K562 (cell line): ENCODE measurements around the gene UFC1. TPM values are rescaled to one million over a fixed set of nuclear protein-coding genes. Genes with fewer than 3 reads are reported as not detected.

Source experiments
- ATAC-seq: fragments of 200-7000 bp; cut with Tn5 transposase; 3 replicates; pipeline ENCODE4 v1.9.1; 2020; ENCODE audit warnings: moderate library complexity
- BruUV-seq: library from RNA; stranded (reverse); fragments of 400-500 nt; replicated peaks from 2 replicates; lab custom pipeline; 2021; lab: Mats Ljungman, UMichigan
- CTCF ChIA-PET: fragments of 300-600 bp; formaldehyde crosslinking; extraction: SDS; loops from one replicate; lab custom pipeline; 2021; ENCODE audit warnings: low intra/inter-chr PET ratio; lab: Yijun Ruan, JAX
- POLR2A ChIA-PET: fragments of 300-600, 350-650 bp; sonication (Branson Sonifier 250); formaldehyde crosslinking; extraction: SDS; loops from one replicate; lab custom pipeline; 2021; ENCODE audit warnings: antibody characterized with exemption, inconsistent platforms; lab: Yijun Ruan, JAX
- DNase-seq, 4 experiments: peaks; one replicate each; pipeline versions ENCODE4 v3.0.0 to v3.0.0-alpha.2; 2011 to 2018; ENCODE audit warnings: low spot score in 3 of 4, mixed read lengths in 3 of 4; ENCODE audit errors: extremely low read depth in 1 of 4
- FAIRE-seq: peaks from 2 replicates; lab custom pipeline; 2011; peaks lifted over from hg19 to GRCh38; lab: Jason Lieb, UNC
- H2AFZ ChIP-seq: 2 replicates; pipeline ENCODE4 v1.6.0; 2011; ENCODE audit warnings: low read depth, low read length, control low read depth, inconsistent platforms
- H3K27ac ChIP-seq: fragments of 200-600 bp; 3 replicates; pipeline ENCODE4 v1.8.0; 2011; ENCODE audit warnings: low read depth, mild to moderate bottlenecking, control low read depth, inconsistent platforms, low read length, moderate library complexity, mixed read lengths; ENCODE audit errors: extremely low read depth
- H3K27me3 ChIP-seq, 2 experiments: fragments of 300-600 bp in 1 of 2; 2 replicates in 1 of 2; 3 replicates in 1 of 2; pipeline versions ENCODE4 v1.6.0 to v1.8.0; 2011; ENCODE audit warnings: inconsistent platforms in 2 of 2, low read length in 2 of 2, mild to moderate bottlenecking in 1 of 2, mixed read lengths in 1 of 2, moderate library complexity in 1 of 2; ENCODE audit not compliant: control insufficient read depth in 2 of 2, insufficient read depth in 2 of 2
- H3K36me3 ChIP-seq: fragments of 300-600 bp; 3 replicates; pipeline ENCODE4 v1.8.0; 2011; ENCODE audit warnings: mild to moderate bottlenecking, low read length, inconsistent platforms; ENCODE audit not compliant: control insufficient read depth, insufficient read depth
- H3K4me1 ChIP-seq, 2 experiments: fragments of 200-600 bp in 1 of 2; replicated peaks in 1 of 2; 2 replicates in 1 of 2; 3 replicates in 1 of 2; pipeline versions ENCODE4 v1.5.1 to v1.8.0; 2011; ENCODE audit warnings: inconsistent platforms in 2 of 2, low read length in 2 of 2, mild to moderate bottlenecking in 1 of 2, mixed read lengths in 1 of 2, moderate library complexity in 1 of 2; ENCODE audit not compliant: control insufficient read depth in 2 of 2, insufficient read depth in 2 of 2
- H3K4me2 ChIP-seq: 2 replicates; pipeline ENCODE4 v1.6.1; 2011; ENCODE audit warnings: low read length, control low read depth, inconsistent platforms, mixed read lengths; ENCODE audit not compliant: insufficient read depth
- H3K4me3 ChIP-seq: fragments of 200-600 bp; sonication (generic), shearing (Covaris generic); 2 replicates; pipeline ENCODE4 v1.5.1; 2016; ENCODE audit warnings: control low read depth, inconsistent platforms
- H3K79me2 ChIP-seq: fragments of 200-600 bp; 3 replicates; pipeline ENCODE4 v1.8.0; 2011; ENCODE audit warnings: low read length, inconsistent platforms; ENCODE audit not compliant: control insufficient read depth, insufficient read depth
- H3K9ac ChIP-seq, 2 experiments: 2 replicates each; pipeline versions ENCODE4 v1.6.0 to v1.6.1; 2011; ENCODE audit warnings: low read depth in 2 of 2, low read length in 2 of 2, control low read depth in 1 of 2, inconsistent platforms in 1 of 2, mild to moderate bottlenecking in 1 of 2, mixed read lengths in 1 of 2; ENCODE audit not compliant: insufficient read depth in 1 of 2
- H3K9me1 ChIP-seq: one replicate; pipeline ENCODE4 v1.6.0; 2011; ENCODE audit warnings: inconsistent platforms, mild to moderate bottlenecking, low read length, moderate library complexity; ENCODE audit not compliant: control insufficient read depth, insufficient read depth
- H3K9me3 ChIP-seq: replicated peaks from 2 replicates; pipeline ENCODE4 v1.5.1; 2011; ENCODE audit warnings: low read depth, low read length, inconsistent platforms; ENCODE audit not compliant: control insufficient read depth, insufficient read depth
- H4K20me1 ChIP-seq: replicated peaks from 2 replicates; pipeline ENCODE4 v1.6.1; 2011; ENCODE audit warnings: low read length, inconsistent platforms, mixed read lengths; ENCODE audit not compliant: control insufficient read depth, insufficient read depth
- ARID1B ChIP-seq: fragments of 450-650 bp; IDR thresholded peaks from 2 replicates; pipeline ENCODE4 v1.6.1; 2016; ENCODE audit warnings: antibody characterized with exemption, mild to moderate bottlenecking, inconsistent platforms
- FOXA3 ChIP-seq, 2 experiments: fragments of 450-650 bp in 1 of 2; sonication (generic) in 1 of 2; formaldehyde crosslinking; IDR thresholded peaks in 1 of 2; conservative IDR thresholded peaks in 1 of 2; 2 replicates each; pipeline versions ENCODE4 v1.4.0 to v1.8.0; 2020 to 2022; ENCODE audit warnings: mild to moderate bottlenecking in 2 of 2, missing genetic modification reagents in 1 of 2
- HOXB6 ChIP-seq: fragments of 250-450 bp; sonication (Bioruptor Pico); IDR thresholded peaks from 2 replicates; pipeline ENCODE4 v1.5.1; 2022; ENCODE audit warnings: mild to moderate bottlenecking, borderline replicate concordance
- ILK ChIP-seq: fragments of 450-650 bp; IDR thresholded peaks from 2 replicates; pipeline ENCODE4 v1.6.1; 2016; ENCODE audit warnings: missing genetic modification characterization, low read depth, mild to moderate bottlenecking, missing compliant biosample characterization, moderate library complexity, borderline replicate concordance
- MAFF ChIP-seq: IDR thresholded peaks from 2 replicates; pipeline ENCODE4 v1.6.1; 2012; ENCODE audit warnings: low read length, improper control_type of control experiment
- MTF1 ChIP-seq: fragments of 250-450 bp; sonication (Bioruptor Pico); IDR thresholded peaks from 2 replicates; pipeline ENCODE4 v1.9.0; 2021; ENCODE audit warnings: moderate library complexity, mild to moderate bottlenecking, inconsistent platforms, borderline replicate concordance
- ZC3H4 ChIP-seq: sonication (generic); formaldehyde crosslinking; IDR thresholded peaks from 2 replicates; pipeline ENCODE4 v1.9.0; 2021; ENCODE audit warnings: missing genetic modification reagents, borderline replicate concordance
- ZKSCAN1 ChIP-seq: fragments of 150-350 bp; IDR thresholded peaks from 2 replicates; pipeline ENCODE4 v1.6.1; 2016; ENCODE audit warnings: low read depth, low read length
- ZNF316 ChIP-seq: fragments of 450-650 bp; IDR thresholded peaks from 2 replicates; pipeline ENCODE4 v1.6.1; 2016
- WGBS: fragments of 100-300 bp; shearing (Covaris generic); methylation state at CpG from one replicate; pipeline ENCODE4 v1.1.6; 2016; ENCODE audit warnings: low coverage, mixed read lengths; ENCODE audit not compliant: insufficient coverage; ENCODE audit errors: missing lambda C conversion rate; 5-methylcytosine and 5-hydroxymethylcytosine counted together
- in situ Hi-C: fragments of 300-500 bp; cut with MboI; formaldehyde crosslinking; loops from 4 replicates; pipeline ENCODE4 v1.15.0; 2018; ENCODE audit warnings: inconsistent platforms, mixed read lengths
- intact Hi-C: fragments of 100-400 bp; cut with micrococcal nuclease; formaldehyde crosslinking; loops from 2 replicates; pipeline ENCODE4 v1.14.2; 2022
- polyA plus RNA-seq, 8 experiments: library from polyadenylated mRNA; depleted of rRNA in 4 of 8; stranded (reverse) in 5 of 8; unstranded in 3 of 8; fragments of >200 nt; fragmentation: Nextera tagmentation in 2 of 8; fragmentation: Illumina TruSeq in 1 of 8; extraction: Ambion mirVana in 2 of 8; extraction: Trizol in 1 of 8; gene quantifications; 2 replicates each; pipeline versions ENCODE4 v1.2.1 to v1.2.3, GENCODE V29; 2011 to 2014; ENCODE audit warnings: inconsistent platforms in 1 of 8, missing spikeins in 1 of 8
- total RNA-seq, 7 experiments: library from RNA; depleted of rRNA in 6 of 7; stranded (reverse); fragments of >200 nt in 6 of 7; fragmentation: Illumina TruSeq in 2 of 7; extraction: Trizol in 2 of 7; gene quantifications; 2 replicates each; pipeline versions ENCODE4 v1.2.1 to v1.2.3, GENCODE V29; 2011 to 2021; ENCODE audit warnings: low replicate concordance in 1 of 7
- TF ChIP-seq, protein P1 (sequence below), 2 experiments: fragments of 450-650 bp; conservative IDR thresholded peaks; 2 replicates each; pipeline ENCODE4 v1.6.1; 2017; ENCODE audit warnings: mild to moderate bottlenecking in 2 of 2, moderate library complexity in 2 of 2
- TF ChIP-seq, protein P2 (sequence below): fragments of 450-650 bp; IDR thresholded peaks from 2 replicates; pipeline ENCODE4 v1.7.0; 2016; ENCODE audit warnings: borderline replicate concordance

The UFC1 gene
- total and polyA plus RNA-seq, 9 of the 15 experiments (the other 6 are each of a cell fraction or from before 2014, with no cell fraction given) = 92.8 to 220 (median 161) TPM

DNA sequence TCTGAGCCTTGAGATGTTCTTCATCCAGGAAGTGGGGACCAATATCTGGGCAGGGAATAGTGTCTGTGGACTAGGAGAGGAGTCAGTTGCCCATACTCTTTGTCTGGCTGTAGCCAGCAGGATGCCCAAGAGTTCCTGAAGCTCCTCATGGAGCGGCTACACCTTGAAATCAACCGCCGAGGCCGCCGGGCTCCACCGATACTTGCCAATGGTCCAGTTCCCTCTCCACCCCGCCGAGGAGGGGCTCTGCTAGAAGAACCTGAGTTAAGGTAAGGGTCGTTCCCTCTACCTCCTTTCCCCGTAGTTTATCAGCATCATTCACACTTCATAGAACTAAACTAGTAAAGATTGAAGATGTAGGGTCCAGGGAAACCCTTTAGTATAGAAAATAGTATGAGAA, 9.0 kb downstream of the UFC1 start:
- 91% methylated on average over 10 of the region's 10 CpGs for WGBS
- H3K9ac ChIP-seq = peak overlapping the region; percentile 65 to 88; a peak in 3 of 4 replicates
- peaks cover 66% of the 10 kb centered on the region for H3K79me2 ChIP-seq
- no peak for FAIRE-seq
- H3K36me3 ChIP-seq = peaks cover 60% of the 10 kb centered on the region
- intact Hi-C loops = no loop called here
- no peaks in the 10 kb centered on the region for H4K20me1 ChIP-seq
- no peaks in the 10 kb centered on the region for H3K27me3 ChIP-seq
- in situ Hi-C loops = no loop called here
- no peaks in the 10 kb centered on the region for H3K9me3 ChIP-seq
- TF ChIP-seq ZC3H4 (CRISPR knock-in tag) (no peak), FOXA3 (CRISPR knock-in tag; conservative IDR thresholded peaks at IDR 0.05 in 1 of 2, IDR thresholded peaks at IDR 0.05 in 1 of 2) (no peak), ARID1B (no peak), MTF1 (no peak), MAFF (no peak), ZNF316 (no peak), ILK (tag) (no peak), ZKSCAN1 (no peak), HOXB6 (no peak)
- TF ChIP-seq, protein P1, sequence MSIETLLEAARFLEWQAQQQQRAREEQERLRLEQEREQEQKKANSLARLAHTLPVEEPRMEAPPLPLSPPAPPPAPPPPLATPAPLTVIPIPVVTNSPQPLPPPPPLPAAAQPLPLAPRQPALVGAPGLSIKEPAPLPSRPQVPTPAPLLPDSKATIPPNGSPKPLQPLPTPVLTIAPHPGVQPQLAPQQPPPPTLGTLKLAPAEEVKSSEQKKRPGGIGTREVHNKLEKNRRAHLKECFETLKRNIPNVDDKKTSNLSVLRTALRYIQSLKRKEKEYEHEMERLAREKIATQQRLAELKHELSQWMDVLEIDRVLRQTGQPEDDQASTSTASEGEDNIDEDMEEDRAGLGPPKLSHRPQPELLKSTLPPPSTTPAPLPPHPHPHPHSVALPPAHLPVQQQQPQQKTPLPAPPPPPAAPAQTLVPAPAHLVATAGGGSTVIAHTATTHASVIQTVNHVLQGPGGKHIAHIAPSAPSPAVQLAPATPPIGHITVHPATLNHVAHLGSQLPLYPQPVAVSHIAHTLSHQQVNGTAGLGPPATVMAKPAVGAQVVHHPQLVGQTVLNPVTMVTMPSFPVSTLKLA (conservative IDR thresholded peaks at IDR 0.05) = no peak
- TF ChIP-seq, protein P2, sequence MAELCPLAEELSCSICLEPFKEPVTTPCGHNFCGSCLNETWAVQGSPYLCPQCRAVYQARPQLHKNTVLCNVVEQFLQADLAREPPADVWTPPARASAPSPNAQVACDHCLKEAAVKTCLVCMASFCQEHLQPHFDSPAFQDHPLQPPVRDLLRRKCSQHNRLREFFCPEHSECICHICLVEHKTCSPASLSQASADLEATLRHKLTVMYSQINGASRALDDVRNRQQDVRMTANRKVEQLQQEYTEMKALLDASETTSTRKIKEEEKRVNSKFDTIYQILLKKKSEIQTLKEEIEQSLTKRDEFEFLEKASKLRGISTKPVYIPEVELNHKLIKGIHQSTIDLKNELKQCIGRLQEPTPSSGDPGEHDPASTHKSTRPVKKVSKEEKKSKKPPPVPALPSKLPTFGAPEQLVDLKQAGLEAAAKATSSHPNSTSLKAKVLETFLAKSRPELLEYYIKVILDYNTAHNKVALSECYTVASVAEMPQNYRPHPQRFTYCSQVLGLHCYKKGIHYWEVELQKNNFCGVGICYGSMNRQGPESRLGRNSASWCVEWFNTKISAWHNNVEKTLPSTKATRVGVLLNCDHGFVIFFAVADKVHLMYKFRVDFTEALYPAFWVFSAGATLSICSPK = no peak
- ChIA-PET POLR2A (interaction anchor here (0.6 to 1.7 kb wide), 4 partner anchors 9 to 232 kb away, joined by 3 to 12 read pairs (median 4); partner anchors contain the start of gene UFC1), CTCF (no interaction called here)
- no peak overlapping the region for H2AFZ ChIP-seq
- H3K4me2 ChIP-seq = peak overlapping the region; percentile 83
- H3K4me1 ChIP-seq = peaks cover 68 to 80% of the 10 kb centered on the region in 2 experiments
- no peak overlapping the region for H3K4me3 ChIP-seq
- DNase-seq = no peak
- no peak for ATAC-seq
- H3K27ac ChIP-seq = peak overlapping the region; percentile 78; the same call in 2 of the 3 replicates
- no TSS peak for BruUV-seq
- no peaks in the 10 kb centered on the region for H3K9me1 ChIP-seq
